ENCODE data around the gene HEATR9.

Gene HEATR9

GRCh38 chr17:35807371-35808144, 61.1 kb downstream of the HEATR9 start (continued):
- TF ChIP-seq TOX (CRISPR knock-in tag; IDR thresholded peaks at IDR 0.05; ENCODE audit: borderline replicate concordance), result no peak
